GM10847 (cell line): ENCODE data around the gene TTLL12.

Experiments
- POLR2A ChIP-seq: IDR thresholded peaks from 2 replicates; pipeline ENCODE4 v1.6.1; 2011; ENCODE audit not compliant: insufficient read length; ENCODE audit errors: extremely low read depth

The TTLL12 gene

GRCh38 chr22:43220625-43221380 lies 33.9 kb upstream of the TTLL12 start:
- TF ChIP-seq POLR2A: no peak

- TF ChIP-seq POLR2A: no peak
Measured at GRCh38 chr22:43218786-43219185, 31.9 kb upstream of the TTLL12 start.

- TF ChIP-seq POLR2A: no peak
Measured at GRCh38 chr22:43217285-43218030, 30.5 kb upstream of the TTLL12 start.

- TF ChIP-seq POLR2A: no peak
Measured at GRCh38 chr22:43216738-43217137, 29.8 kb upstream of the TTLL12 start.

GRCh38 chr22:43213962-43214361 lies 27.0 kb upstream of the TTLL12 start:
- no peak for TF ChIP-seq POLR2A

GRCh38 chr22:43213051-43213450 lies 26.1 kb upstream of the TTLL12 start:
- no peak for TF ChIP-seq POLR2A

GRCh38 chr22:43212434-43212952 lies 25.6 kb upstream of the TTLL12 start:
- TF ChIP-seq POLR2A: no peak

GRCh38 chr22:43211941-43212433 lies 25.1 kb upstream of the TTLL12 start:
- TF ChIP-seq POLR2A: no peak

- no peak for TF ChIP-seq POLR2A
Measured at GRCh38 chr22:43210631-43211515, 23.9 kb upstream of the TTLL12 start.

GRCh38 chr22:43209971-43210370 lies 23.0 kb upstream of the TTLL12 start:
- no peak for TF ChIP-seq POLR2A

GRCh38 chr22:43209523-43209890 lies 22.6 kb upstream of the TTLL12 start:
- TF ChIP-seq POLR2A: no peak

GRCh38 chr22:43208703-43209522 lies 22.0 kb upstream of the TTLL12 start:
- no peak for TF ChIP-seq POLR2A

- no peak for TF ChIP-seq POLR2A
Measured at GRCh38 chr22:43207849-43208702, 21.1 kb upstream of the TTLL12 start.
